ENCODE measurements around the gene KLHL18.

Gene KLHL18

GRCh38 chr3:47295976-47296375 is 13.2 kb downstream of the KLHL18 start:
- TF ChIP-seq EZH2 (IDR thresholded peaks at IDR 0.05; ENCODE audit: borderline replicate concordance, low read length) (no peak), CTCF (IDR thresholded peaks at IDR 0.05; ENCODE audit: low read length) (no peak)
- Histone ChIP-seq H3K9ac (ENCODE audit: low read length) (no peak overlapping the region), H3K9me2 (ENCODE audit: low read depth, low read length) (no peaks in the 10 kb centered on the region), H3K4me1 (ENCODE audit: insufficient read depth, low read length, severe bottlenecking) (peaks cover 75% of the 10 kb centered on the region), H3F3A (ENCODE audit: insufficient read depth, low read length) (no peaks in the 10 kb centered on the region), H3K27me3 (ENCODE audit: insufficient read depth, low read length) (no peaks in the 10 kb centered on the region), H3K9me3 (ENCODE audit: low read length) (no peaks in the 10 kb centered on the region), H2AFZ (ENCODE audit: low read length) (no peak overlapping the region), H3K36me3 (ENCODE audit: insufficient read depth, low read length) (peaks cover 21% of the 10 kb centered on the region; the same call in 1 of the 2 replicates), H4K20me1 (ENCODE audit: insufficient read depth, low read length) (no peaks in the 10 kb centered on the region), H3K4me3 (ENCODE audit: low read depth, low read length, poor library complexity, severe bottlenecking) (no peak overlapping the region), H3K27ac (ENCODE audit: low read depth, low read length, poor library complexity, severe bottlenecking) (peak overlapping the region; percentile 68), H3K79me2 (ENCODE audit: insufficient read depth, low read length) (peaks cover 16% of the 10 kb centered on the region), H3K4me2 (ENCODE audit: low read length) (peak overlapping the region; percentile 45)

- Histone ChIP-seq H3K4me3 (ENCODE audit: low read depth, low read length, poor library complexity, severe bottlenecking) (no peak overlapping the region), H3K9me3 (ENCODE audit: low read length) (no peaks in the 10 kb centered on the region), H3K4me2 (ENCODE audit: low read length) (peak overlapping the region; percentile 45), H3K36me3 (ENCODE audit: insufficient read depth, low read length) (peaks cover 22% of the 10 kb centered on the region; the same call in 1 of the 2 replicates), H3K27me3 (ENCODE audit: insufficient read depth, low read length) (no peaks in the 10 kb centered on the region), H3K4me1 (ENCODE audit: insufficient read depth, low read length, severe bottlenecking) (peaks cover 67% of the 10 kb centered on the region), H4K20me1 (ENCODE audit: insufficient read depth, low read length) (no peaks in the 10 kb centered on the region), H2AFZ (ENCODE audit: low read length) (no peak overlapping the region), H3K79me2 (ENCODE audit: insufficient read depth, low read length) (peaks cover 16% of the 10 kb centered on the region), H3K9me2 (ENCODE audit: low read depth, low read length) (no peaks in the 10 kb centered on the region), H3K27ac (ENCODE audit: low read depth, low read length, poor library complexity, severe bottlenecking) (peak overlapping the region; percentile 68), H3F3A (ENCODE audit: insufficient read depth, low read length) (no peaks in the 10 kb centered on the region), H3K9ac (ENCODE audit: low read length) (no peak overlapping the region)
- TF ChIP-seq CTCF (IDR thresholded peaks at IDR 0.05; ENCODE audit: low read length) (no peak), EZH2 (IDR thresholded peaks at IDR 0.05; ENCODE audit: borderline replicate concordance, low read length) (no peak)
These were observed 14.0 kb downstream of the KLHL18 start for GRCh38 chr3:47296562-47297302.

GRCh38 chr3:47298439-47298838 is 15.7 kb downstream of the KLHL18 start:
- TF ChIP-seq CTCF (IDR thresholded peaks at IDR 0.05; ENCODE audit: low read length) (no peak), EZH2 (IDR thresholded peaks at IDR 0.05; ENCODE audit: borderline replicate concordance, low read length) (no peak)
- Histone ChIP-seq H3K4me2 (ENCODE audit: low read length) (no peak overlapping the region), H3K9me3 (ENCODE audit: low read length) (no peaks in the 10 kb centered on the region), H3K9me2 (ENCODE audit: low read depth, low read length) (no peaks in the 10 kb centered on the region), H2AFZ (ENCODE audit: low read length) (no peak overlapping the region), H3K27ac (ENCODE audit: low read depth, low read length, poor library complexity, severe bottlenecking) (no peak overlapping the region), H3K4me1 (ENCODE audit: insufficient read depth, low read length, severe bottlenecking) (peaks cover 50% of the 10 kb centered on the region), H3K36me3 (ENCODE audit: insufficient read depth, low read length) (peaks cover 35% of the 10 kb centered on the region; the same call in 1 of the 2 replicates), H3K9ac (ENCODE audit: low read length) (no peak overlapping the region), H4K20me1 (ENCODE audit: insufficient read depth, low read length) (no peaks in the 10 kb centered on the region), H3K79me2 (ENCODE audit: insufficient read depth, low read length) (peaks cover 9% of the 10 kb centered on the region; the same call in 1 of the 2 replicates), H3F3A (ENCODE audit: insufficient read depth, low read length) (no peaks in the 10 kb centered on the region), H3K4me3 (ENCODE audit: low read depth, low read length, poor library complexity, severe bottlenecking) (no peak overlapping the region), H3K27me3 (ENCODE audit: insufficient read depth, low read length) (no peaks in the 10 kb centered on the region)
